A549 (cell line): ENCODE results near the gene PAQR5. TPM values are rescaled to one million over a fixed set of nuclear protein-coding genes. Genes with fewer than 3 reads are reported as not detected.

Source experiments
- ATAC-seq, 2 experiments: fragments of 200-7000 bp in 1 of 2; fragments of >200 bp in 1 of 2; cut with Nextera tagmentation in 1 of 2; cut with Tn5 transposase in 1 of 2; 3 replicates each; pipeline versions ENCODE4 v1.8.0 to v1.9.1; 2018 to 2020; ENCODE audit warnings: mild to moderate bottlenecking in 1 of 2, moderate library complexity in 1 of 2
- CTCF ChIA-PET: fragments of 300-600 bp; sonication (Branson Sonifier 250); formaldehyde crosslinking; extraction: SDS; loops from one replicate; lab custom pipeline; 2021; ENCODE audit warnings: antibody characterized with exemption, inconsistent platforms; lab: Yijun Ruan, JAX
- POLR2A ChIA-PET: fragments of 350-600 bp; formaldehyde crosslinking; extraction: SDS; loops from one replicate; lab custom pipeline; 2021; ENCODE audit warnings: antibody characterized with exemption, inconsistent platforms; lab: Yijun Ruan, JAX
- DNase-seq, 2 experiments: peaks; one replicate each; pipeline versions ENCODE4 v3.0.0 to v3.0.0-alpha.2; 2011 to 2016; ENCODE audit warnings: low read depth in 1 of 2, low spot score in 1 of 2
- FAIRE-seq: peaks from 2 replicates; lab custom pipeline; 2011; peaks lifted over from hg19 to GRCh38; lab: Jason Lieb, UNC
- H3K27ac ChIP-seq, 2 experiments: fragments of >200 bp; sonication (Bioruptor Twin); formaldehyde crosslinking; 3 replicates each; pipeline ENCODE4 v1.5.1; 2016 to 2017
- H3K4me1 ChIP-seq: fragments of >200 bp; sonication (Bioruptor Twin); formaldehyde crosslinking; 3 replicates; pipeline ENCODE4 v1.6.1; 2016
- H3K4me2 ChIP-seq: fragments of >200 bp; sonication (Bioruptor Twin); formaldehyde crosslinking; 3 replicates; pipeline ENCODE4 v1.6.1; 2016
- H3K4me3 ChIP-seq: fragments of >200 bp; sonication (Bioruptor Twin); formaldehyde crosslinking; 3 replicates; pipeline ENCODE4 v1.5.1; 2016
- H3K9me3 ChIP-seq: fragments of >200 bp; sonication (Bioruptor Twin); formaldehyde crosslinking; 3 replicates; pipeline ENCODE4 v1.6.1; 2016
- BHLHE40 ChIP-seq: IDR thresholded peaks from 2 replicates; pipeline ENCODE4 v1.6.1; 2012; ENCODE audit warnings: low read depth, low read length, inconsistent platforms
- CBX2 ChIP-seq: fragments of 200-600 bp; sonication (generic); IDR thresholded peaks from 2 replicates; pipeline ENCODE4 v1.6.1; 2016; ENCODE audit warnings: low read depth, mild to moderate bottlenecking, borderline replicate concordance
- CBX8 ChIP-seq: fragments of 200-600 bp; sonication (generic); IDR thresholded peaks from 2 replicates; pipeline ENCODE4 v1.6.1; 2016
- CEBPB ChIP-seq, 2 experiments: fragments of >200 bp in 1 of 2; sonication (Bioruptor Twin) in 1 of 2; formaldehyde crosslinking in 1 of 2; IDR thresholded peaks; 2 replicates each; pipeline ENCODE4 v1.6.1; 2012 to 2016
- CHD4 ChIP-seq: fragments of 200-600 bp; sonication (generic); IDR thresholded peaks from 2 replicates; pipeline ENCODE4 v1.6.1; 2016; ENCODE audit warnings: antibody characterized with exemption, mild to moderate bottlenecking, borderline replicate concordance
- EHF ChIP-seq: fragments of 250-450 bp; sonication (Bioruptor Pico); IDR thresholded peaks from 2 replicates; pipeline ENCODE4 v1.5.0; 2020; ENCODE audit warnings: mild to moderate bottlenecking
- ESRRA ChIP-seq: fragments of 150-350 bp; IDR thresholded peaks from 2 replicates; pipeline ENCODE4 v1.6.1; 2014; ENCODE audit warnings: mild to moderate bottlenecking, low read length, borderline replicate concordance
- FOSL2 ChIP-seq, 2 experiments: fragments of 450-650 bp in 1 of 2; fragments of >200 bp in 1 of 2; sonication (Bioruptor Twin) in 1 of 2; formaldehyde crosslinking; IDR thresholded peaks; 2 replicates each; pipeline versions ENCODE4 v1.5.0 to v1.6.1; 2016 to 2020; ENCODE audit warnings: mild to moderate bottlenecking in 1 of 2, moderate library complexity in 1 of 2
- GATA3 ChIP-seq: IDR thresholded peaks from 2 replicates; pipeline ENCODE4 v1.6.1; 2012; ENCODE audit warnings: borderline replicate concordance
- HEYL ChIP-seq: fragments of 250-450 bp; sonication (Bioruptor Pico); IDR thresholded peaks from 2 replicates; pipeline ENCODE4 v1.8.0; 2021; ENCODE audit warnings: mild to moderate bottlenecking, moderate library complexity
- HOXB5 ChIP-seq: fragments of 250-450 bp; sonication (Bioruptor Pico); IDR thresholded peaks from 2 replicates; pipeline ENCODE4 v1.5.0; 2020; ENCODE audit warnings: mild to moderate bottlenecking, moderate library complexity
- JUN ChIP-seq, 2 experiments: fragments of >200 bp; sonication (Bioruptor Twin); formaldehyde crosslinking; IDR thresholded peaks; 2 replicates in 1 of 2; 3 replicates in 1 of 2; pipeline ENCODE4 v1.6.1; 2016 to 2017
- JUNB ChIP-seq: fragments of >200 bp; sonication (Bioruptor Twin); formaldehyde crosslinking; IDR thresholded peaks from 2 replicates; pipeline ENCODE4 v1.6.1; 2016
- KDM1A ChIP-seq: fragments of 200-600 bp; sonication (generic); IDR thresholded peaks from 2 replicates; pipeline ENCODE4 v1.6.1; 2016; ENCODE audit warnings: low read depth, mild to moderate bottlenecking
- MAFK ChIP-seq: fragments of 450-650 bp; IDR thresholded peaks from 2 replicates; pipeline ENCODE4 v1.6.1; 2014; ENCODE audit not compliant: partially characterized antibody
- MAX ChIP-seq: IDR thresholded peaks from 2 replicates; pipeline ENCODE4 v1.6.1; 2012
- NFE2L2 ChIP-seq: fragments of 150-350 bp; conservative IDR thresholded peaks from 2 replicates; pipeline ENCODE4 v1.6.1; 2014; ENCODE audit warnings: low read length
- PHF8 ChIP-seq: fragments of 200-600 bp; sonication (generic); IDR thresholded peaks from 2 replicates; pipeline ENCODE4 v1.6.1; 2016; ENCODE audit warnings: low read depth, mild to moderate bottlenecking, antibody characterized with exemption, moderate library complexity, borderline replicate concordance
- POLR2AphosphoS2 ChIP-seq: conservative IDR thresholded peaks from 2 replicates; pipeline ENCODE4 v1.6.1; 2012; ENCODE audit warnings: low read length, improper control_type of control experiment, inconsistent platforms
- RAD21 ChIP-seq, 2 experiments: fragments of >200 bp in 1 of 2; sonication (Bioruptor Twin) in 1 of 2; formaldehyde crosslinking in 1 of 2; IDR thresholded peaks in 1 of 2; conservative IDR thresholded peaks in 1 of 2; 2 replicates in 1 of 2; 3 replicates in 1 of 2; pipeline ENCODE4 v1.6.1; 2012 to 2018; ENCODE audit warnings: inconsistent platforms in 1 of 2
- RARB ChIP-seq: fragments of 250-450 bp; sonication (Bioruptor Pico); IDR thresholded peaks from 2 replicates; pipeline ENCODE4 v1.8.0; 2021; ENCODE audit warnings: mild to moderate bottlenecking, moderate library complexity
- REST ChIP-seq: fragments of 200-600 bp; sonication (generic); IDR thresholded peaks from 2 replicates; pipeline ENCODE4 v1.6.1; 2016; ENCODE audit warnings: antibody characterized with exemption, mild to moderate bottlenecking, moderate library complexity
- RFX5 ChIP-seq: fragments of 450-650 bp; IDR thresholded peaks from 2 replicates; pipeline ENCODE4 v1.7.1; 2014; ENCODE audit warnings: antibody characterized with exemption, mild to moderate bottlenecking, moderate library complexity
- RNF2 ChIP-seq: fragments of 200-600 bp; sonication (generic); IDR thresholded peaks from 2 replicates; pipeline ENCODE4 v1.6.1; 2016; ENCODE audit warnings: low read depth, mild to moderate bottlenecking, antibody characterized with exemption, moderate library complexity, borderline replicate concordance
- SMC3 ChIP-seq: fragments of >200 bp; sonication (Bioruptor Twin); formaldehyde crosslinking; IDR thresholded peaks from 3 replicates; pipeline ENCODE4 v1.6.1; 2018; ENCODE audit warnings: inconsistent platforms
- TP53 ChIP-seq: fragments of 250-450 bp; sonication (Bioruptor Pico); IDR thresholded peaks from 2 replicates; pipeline ENCODE4 v1.5.0; 2021; ENCODE audit warnings: mild to moderate bottlenecking, moderate library complexity
- USF2 ChIP-seq: fragments of 450-650 bp; IDR thresholded peaks from 2 replicates; pipeline ENCODE4 v1.6.1; 2014; ENCODE audit warnings: antibody characterized with exemption
- ZFP36 ChIP-seq: fragments of 450-650 bp; IDR thresholded peaks from 2 replicates; pipeline ENCODE4 v1.6.1; 2014; ENCODE audit warnings: borderline replicate concordance; ENCODE audit not compliant: partially characterized antibody
- ZSCAN20 ChIP-seq: fragments of 250-450 bp; sonication (Bioruptor Pico); IDR thresholded peaks from 2 replicates; pipeline ENCODE4 v1.8.0; 2022; ENCODE audit warnings: mild to moderate bottlenecking, moderate library complexity
- WGBS: methylation state at CpG from one replicate; pipeline ENCODE4 v1.1.6; 2017; ENCODE audit errors: missing lambda C conversion rate; 5-methylcytosine and 5-hydroxymethylcytosine counted together
- polyA minus RNA-seq: library from RNA; depleted of rRNA, polyadenylated mRNA; stranded (reverse); fragments of >200 nt; gene quantifications from 2 replicates; pipeline ENCODE4 v1.2.3, GENCODE V29; 2011; rRNA and poly(A)+ RNA removed
- polyA plus RNA-seq, 4 experiments: library from polyadenylated mRNA; depleted of rRNA in 3 of 4; stranded (reverse); fragments of >200 nt; fragmentation: RNase III in 1 of 4; extraction: RNeasy Plus Mini Kit Qiagen cat#74134 plus additional on column Dnase treatment in 1 of 4; gene quantifications; 2 replicates in 3 of 4; 3 replicates in 1 of 4; pipeline ENCODE4 v1.2.3, GENCODE V29; 2011 to 2017
- TF ChIP-seq, protein P1 (sequence below): IDR thresholded peaks from 2 replicates; pipeline ENCODE4 v1.6.1; 2012; ENCODE audit warnings: low read depth, borderline replicate concordance
- TF ChIP-seq, protein P2 (sequence below): fragments of 250-450 bp; sonication (Bioruptor Pico); IDR thresholded peaks from 2 replicates; pipeline ENCODE4 v1.5.0; 2021; ENCODE audit warnings: mild to moderate bottlenecking, moderate library complexity, borderline replicate concordance

Gene PAQR5
- polyA plus RNA-seq (2011; rRNA removed) (114 and 158 TPM in 2 replicates), polyA plus RNA-seq (2017; fragmentation: RNase III; extraction: RNeasy Plus Mini Kit Qiagen cat#74134 plus additional on column Dnase treatment) (83.8 to 104 TPM (median 90.7 TPM) in 3 replicates), polyA minus RNA-seq (292 and 372 TPM in 2 replicates)
- 109 and 154 TPM in 2 replicates for polyA plus RNA-seq (2012; cell fraction: cytosol; rRNA removed)
- polyA plus RNA-seq (2012; cell fraction: nucleus; rRNA removed), result 113 and 118 TPM in 2 replicates

DNA sequence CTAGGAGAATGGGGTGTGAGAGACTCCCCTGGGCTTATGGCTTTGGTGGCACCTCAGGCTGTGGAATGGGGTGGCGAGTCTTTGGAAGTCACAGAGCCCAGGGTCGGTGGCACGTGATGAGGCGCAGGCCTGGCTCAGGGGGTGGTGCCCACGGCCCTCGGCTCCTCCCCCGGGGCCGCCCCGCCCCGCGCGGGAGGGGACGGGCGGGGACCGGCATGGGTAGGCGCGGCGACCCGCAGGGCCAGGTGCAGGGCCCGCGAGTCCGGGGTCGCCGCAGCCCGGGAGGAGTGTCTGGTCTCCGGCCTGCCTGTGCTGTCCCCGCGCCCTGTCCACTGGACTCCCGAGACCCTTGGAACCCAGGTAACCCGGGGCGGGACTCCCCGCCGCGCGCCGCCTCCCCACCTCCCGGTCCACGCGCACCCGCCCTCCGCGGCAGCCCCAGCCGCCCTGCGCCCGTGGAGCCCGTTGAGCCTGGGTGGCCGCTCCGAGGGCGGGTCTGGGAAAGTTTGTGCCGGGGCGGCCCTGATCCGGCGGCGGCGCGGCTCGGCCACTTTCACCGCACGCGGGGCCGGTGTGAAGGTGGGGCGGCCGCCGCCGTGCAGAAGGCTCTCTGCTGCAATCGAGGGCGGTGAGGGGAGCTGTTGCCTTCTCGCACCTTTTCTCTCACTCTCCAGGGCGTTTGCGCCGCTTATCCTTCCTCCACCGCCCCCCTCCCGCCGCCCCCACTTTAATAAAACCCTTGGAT, at the start of gene PAQR5:
TSS of gene PAQR5 (plus strand) at position 216 of the 745 bp plus-strand sequence. CDS start 61,169 bp downstream, outside the sequence.
- peak; percentile 77 to 84 for ATAC-seq
- H3K4me2 ChIP-seq, result peak within 1 kb of the TSS; percentile 86
- ChIA-PET CTCF (interaction anchor here (0.7 to 2.1 kb wide), 12 partner anchors 9 to 240 kb away, joined by 3 to 17 read pairs (median 4); no protein-coding TSS in a partner anchor), POLR2A (interaction anchor here (1.0 to 1.6 kb wide), 3 partner anchors 8 to 153 kb away, joined by 3 to 8 read pairs (median 7); partner anchors contain the start of genes GLCE and RPLP1)
- peak; percentile 63 to 92 for DNase-seq
- no peaks in the 10 kb centered on the region for H3K9me3 ChIP-seq
- peak within 1 kb of the TSS; percentile 94 to 96 for H3K27ac ChIP-seq
- peaks cover 39% of the 10 kb centered on the region for H3K4me1 ChIP-seq
- 0% methylated on average over 20 of the region's 74 CpGs for WGBS
- peak within 1 kb of the TSS; percentile 95 for H3K4me3 ChIP-seq
- no peak for FAIRE-seq
- TF ChIP-seq PHF8 (peak; percentile 42; the same call in 1 of the 2 replicates), RFX5 (no peak), REST (no peak), HEYL (CRISPR knock-in tag) (no peak), RAD21 (conservative IDR thresholded peaks at IDR 0.05 in 1 of 2, IDR thresholded peaks at IDR 0.05 in 1 of 2) (no peak; a peak in 1 of 5 replicates), SMC3 (no peak), FOSL2 (IDR thresholded peaks at IDR 0.05) (no peak), FOSL2 (CRISPR knock-in tag; IDR thresholded peaks at IDR 0.05) (no peak), POLR2AphosphoS2 (no peak), TP53 (no peak), MAFK (no peak), BHLHE40 (peak; percentile 68; the same call in 1 of the 2 replicates), HOXB5 (CRISPR knock-in tag) (0 out of 2 replicates have a peak, but pooled peaks have one; percentile 37), MAX (peak; percentile 52), NFE2L2 (no peak), GATA3 (no peak), ZSCAN20 (CRISPR knock-in tag) (no peak), RNF2 (no peak), RARB (no peak), CBX2 (no peak), ZFP36 (no peak), JUNB (no peak), CHD4 (no peak), JUN (IDR thresholded peaks at IDR 0.05) (peak; percentile 42 to 77; a peak in 3 of 5 replicates), EHF (CRISPR knock-in tag) (no peak; the same call in 1 of the 2 replicates), CBX8 (no peak), CEBPB (IDR thresholded peaks at IDR 0.05) (no peak), USF2 (peak; percentile 77), ESRRA (no peak), KDM1A (no peak)
- TF ChIP-seq, protein P1, sequence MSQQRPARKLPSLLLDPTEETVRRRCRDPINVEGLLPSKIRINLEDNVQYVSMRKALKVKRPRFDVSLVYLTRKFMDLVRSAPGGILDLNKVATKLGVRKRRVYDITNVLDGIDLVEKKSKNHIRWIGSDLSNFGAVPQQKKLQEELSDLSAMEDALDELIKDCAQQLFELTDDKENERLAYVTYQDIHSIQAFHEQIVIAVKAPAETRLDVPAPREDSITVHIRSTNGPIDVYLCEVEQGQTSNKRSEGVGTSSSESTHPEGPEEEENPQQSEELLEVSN, result no peak
- TF ChIP-seq, protein P2, sequence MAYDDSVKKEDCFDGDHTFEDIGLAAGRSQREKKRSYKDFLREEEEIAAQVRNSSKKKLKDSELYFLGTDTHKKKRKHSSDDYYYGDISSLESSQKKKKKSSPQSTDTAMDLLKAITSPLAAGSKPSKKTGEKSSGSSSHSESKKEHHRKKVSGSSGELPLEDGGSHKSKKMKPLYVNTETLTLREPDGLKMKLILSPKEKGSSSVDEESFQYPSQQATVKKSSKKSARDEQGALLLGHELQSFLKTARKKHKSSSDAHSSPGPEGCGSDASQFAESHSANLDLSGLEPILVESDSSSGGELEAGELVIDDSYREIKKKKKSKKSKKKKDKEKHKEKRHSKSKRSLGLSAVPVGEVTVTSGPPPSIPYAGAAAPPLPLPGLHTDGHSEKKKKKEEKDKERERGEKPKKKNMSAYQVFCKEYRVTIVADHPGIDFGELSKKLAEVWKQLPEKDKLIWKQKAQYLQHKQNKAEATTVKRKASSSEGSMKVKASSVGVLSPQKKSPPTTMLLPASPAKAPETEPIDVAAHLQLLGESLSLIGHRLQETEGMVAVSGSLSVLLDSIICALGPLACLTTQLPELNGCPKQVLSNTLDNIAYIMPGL (CRISPR knock-in tag), result no peak
